Activated naive CD4-positive, alpha-beta T cell treated with anti-CD3 and anti-CD28 coated beads, Interleukin-2, amount 50 U/mL, for 72 hours (primary cell): ENCODE data around the gene KIAA1671. TPM values are rescaled to one million over a fixed set of nuclear protein-coding genes. Genes with fewer than 3 reads are reported as not detected.

Experiments
- ATAC-seq, 2 donors: fragments of 150-1000 bp; cut with Tn5 transposase; 2 replicates each; pipeline ENCODE4 v1.10.0; 2021; ENCODE audit warnings: mild to moderate bottlenecking in 2 of 2, moderate library complexity in 2 of 2
- DNase-seq, 2 donors: peaks; one replicate each; pipeline ENCODE4 v3.0.0; 2021 to 2022; ENCODE audit warnings: low spot score in 2 of 2
- H3K27ac Mint-ChIP-seq, 2 donors: one replicate each; pipeline ENCODE4 v1.8.0; 2022; ENCODE audit warnings: mild to moderate bottlenecking in 2 of 2, mixed read lengths in 2 of 2
- H3K36me3 Mint-ChIP-seq, 2 donors: one replicate each; pipeline ENCODE4 v1.8.0; 2022; ENCODE audit warnings: mixed read lengths in 2 of 2
- H3K9me3 Mint-ChIP-seq, 2 donors: one replicate each; pipeline ENCODE4 v1.8.0; 2022; ENCODE audit warnings: mixed read lengths in 2 of 2
- total RNA-seq, 2 donors: library from RNA; stranded (reverse); gene quantifications; one replicate each; pipeline ENCODE4 v1.2.3, GENCODE V29; 2022

KIAA1671 gene
- total RNA-seq, 2 donors from 2014 or later, result 2.0 to 22.0 TPM

DNA sequence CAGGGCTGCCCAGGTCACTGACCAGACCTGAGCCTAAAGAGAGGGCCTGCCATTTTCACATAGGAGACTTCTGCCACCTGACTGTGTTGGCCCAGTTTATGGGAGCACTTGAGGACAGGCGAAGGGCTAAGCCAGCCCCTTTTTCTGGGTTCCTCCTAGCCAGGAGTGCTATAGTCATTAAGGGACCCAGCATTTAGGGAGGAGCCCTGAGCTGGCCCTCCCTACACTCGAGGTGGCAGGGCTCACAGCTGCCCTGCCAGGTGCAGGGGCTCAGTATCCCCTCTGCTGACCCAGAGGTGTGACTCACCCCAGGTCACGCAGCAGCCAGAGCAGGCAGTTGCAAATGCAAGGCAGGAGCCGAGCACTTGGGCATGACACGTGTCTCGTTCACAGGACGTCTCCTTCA lies 160.8 kb downstream of the KIAA1671 start:
- H3K36me3 Mint-ChIP-seq, result peaks cover 0 to 9% of the 10 kb centered on the region in 2 donors
- ATAC-seq, result no peak

DNA sequence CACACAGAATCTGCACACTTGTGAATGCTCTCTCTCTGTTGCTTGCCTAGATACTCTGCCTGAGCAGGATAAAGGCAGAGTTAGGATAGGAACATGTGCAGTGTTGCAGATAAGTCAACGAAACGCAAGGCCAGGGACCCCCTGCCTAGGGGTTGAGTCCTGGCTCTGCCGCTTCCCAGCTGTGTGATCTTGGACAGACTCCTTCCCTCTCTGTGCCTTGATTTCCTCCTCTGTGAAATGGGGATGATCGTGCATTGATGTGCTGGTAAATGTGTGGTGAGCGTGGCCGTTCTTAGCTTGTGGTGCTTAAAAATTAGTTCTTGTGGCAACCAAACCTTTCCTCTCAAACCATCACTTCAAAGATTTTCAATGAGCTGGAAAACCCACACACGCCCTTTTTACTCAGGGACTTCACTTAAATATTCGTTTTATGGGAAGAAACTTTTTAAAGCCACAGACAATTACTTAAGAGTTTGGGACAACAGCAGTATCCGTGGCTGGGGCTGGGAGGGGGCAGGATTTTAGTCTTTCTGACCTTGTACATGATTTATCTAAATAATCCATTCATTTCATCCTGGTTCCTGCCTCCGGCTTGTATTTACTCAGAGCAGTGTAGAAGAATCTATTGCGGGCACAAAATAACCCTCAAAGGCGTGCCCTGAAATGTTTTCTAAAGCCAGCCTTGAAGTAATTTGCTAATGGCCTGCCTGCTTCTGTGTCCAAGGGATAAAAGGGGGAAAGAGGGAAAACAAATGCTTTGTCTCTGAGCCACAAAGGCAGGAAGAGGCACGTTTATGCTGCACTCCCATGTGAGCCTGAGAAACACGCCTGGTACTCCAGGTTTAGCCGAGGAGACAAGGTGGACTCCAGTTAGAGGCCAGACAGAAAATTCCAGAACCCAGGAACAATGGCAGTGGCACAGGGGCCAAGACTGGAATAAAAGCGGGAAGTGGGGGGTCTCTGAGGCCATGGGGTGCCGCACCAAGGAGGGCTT lies 162.2 kb downstream of the KIAA1671 start:
- no peak for ATAC-seq
- no peaks in the 10 kb centered on the region for H3K9me3 Mint-ChIP-seq
- peaks cover 0 to 16% of the 10 kb centered on the region in 2 donors for H3K36me3 Mint-ChIP-seq
- peak overlapping the region in 1 of 2 donors; percentile 49 for H3K27ac Mint-ChIP-seq
- no peak for DNase-seq

More for the DNA sequence above, 160.8 kb downstream of the KIAA1671 start:
- Mint-ChIP-seq H3K9me3 (no peaks in the 10 kb centered on the region), H3K27ac (peak overlapping the region in 1 of 2 donors; percentile 8)
- no peak for DNase-seq

DNA sequence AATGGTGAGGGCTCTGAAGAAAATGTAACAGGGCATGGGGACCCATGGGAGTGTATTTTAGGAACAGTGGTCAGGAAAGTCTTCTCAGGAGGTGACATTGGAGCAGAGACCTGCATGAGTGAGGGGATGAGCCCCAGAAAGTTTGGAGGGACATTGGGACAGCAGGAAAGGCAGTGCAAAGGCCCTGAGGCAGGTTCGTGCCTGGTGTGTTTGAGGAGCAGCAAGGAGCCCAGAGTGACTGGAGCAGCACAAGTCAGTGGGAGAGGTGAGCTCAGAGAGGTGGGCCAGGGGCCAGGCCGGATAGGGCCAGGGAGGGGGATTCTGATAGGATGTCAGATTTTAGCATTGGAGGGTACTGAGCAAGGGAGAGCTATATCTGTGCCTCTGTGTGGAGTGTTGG lies 167.1 kb downstream of the KIAA1671 start:
- ATAC-seq (no peak), DNase-seq (no peak)
- H3K36me3 Mint-ChIP-seq, result peaks cover 0 to 22% of the 10 kb centered on the region in 2 donors
- peak overlapping the region in 1 of 2 donors; percentile 81 for H3K27ac Mint-ChIP-seq
- no peaks in the 10 kb centered on the region for H3K9me3 Mint-ChIP-seq

DNA sequence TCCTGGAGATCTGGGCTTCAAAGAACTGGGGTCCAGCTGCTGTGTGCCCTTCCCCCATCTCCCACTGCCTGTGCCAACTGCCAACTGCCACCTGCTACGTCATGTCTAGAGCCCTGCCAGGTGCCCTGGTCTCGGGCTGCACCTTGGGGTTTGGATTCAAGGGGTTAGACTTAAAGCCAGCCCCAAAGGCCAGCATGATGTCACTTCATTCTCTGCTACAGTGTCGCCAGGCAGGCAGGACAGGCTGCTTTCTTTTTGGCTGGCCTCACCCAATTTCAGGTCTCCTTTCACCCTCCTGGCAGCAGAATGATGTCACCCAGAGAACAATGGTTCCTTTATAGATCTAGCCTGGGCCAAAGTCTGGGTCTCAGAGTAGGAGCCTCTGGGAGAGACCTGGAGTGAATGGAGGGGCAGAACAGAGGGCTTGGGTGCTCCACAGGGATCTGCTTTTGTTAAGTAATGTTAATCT lies 167.6 kb downstream of the KIAA1671 start:
- ATAC-seq (no peak), DNase-seq (no peak)
- Mint-ChIP-seq H3K27ac (peak overlapping the region in 1 of 2 donors; percentile 38), H3K9me3 (no peaks in the 10 kb centered on the region), H3K36me3 (peaks cover 0 to 22% of the 10 kb centered on the region in 2 donors)

DNA sequence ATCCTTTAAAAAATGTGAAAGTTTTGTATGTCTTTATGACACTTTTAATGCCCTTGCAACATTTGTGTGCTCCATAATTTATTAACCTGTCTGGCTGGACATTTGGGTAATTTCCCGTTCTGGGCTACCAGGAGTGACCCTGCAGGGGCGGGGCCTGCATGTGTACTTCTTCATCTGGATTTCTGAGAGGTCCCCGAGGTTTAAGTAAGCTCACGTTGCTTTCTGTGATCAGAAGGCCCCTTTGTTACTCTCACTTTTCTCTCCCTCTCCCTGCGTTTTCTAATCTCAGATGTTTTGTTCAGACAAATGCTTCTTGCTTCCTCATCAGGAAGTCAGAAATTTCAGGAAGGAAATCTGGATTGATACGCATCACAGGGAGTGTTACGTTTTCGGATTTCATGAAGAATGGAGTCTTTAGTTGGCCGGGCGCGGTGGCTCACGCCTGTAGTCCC lies 168.3 kb downstream of the KIAA1671 start:
- DNase-seq, result no peak
- Mint-ChIP-seq H3K27ac (peak overlapping the region in 1 of 2 donors; percentile 32), H3K36me3 (peaks cover 0 to 22% of the 10 kb centered on the region in 2 donors), H3K9me3 (no peaks in the 10 kb centered on the region)
- ATAC-seq, result no peak

DNA sequence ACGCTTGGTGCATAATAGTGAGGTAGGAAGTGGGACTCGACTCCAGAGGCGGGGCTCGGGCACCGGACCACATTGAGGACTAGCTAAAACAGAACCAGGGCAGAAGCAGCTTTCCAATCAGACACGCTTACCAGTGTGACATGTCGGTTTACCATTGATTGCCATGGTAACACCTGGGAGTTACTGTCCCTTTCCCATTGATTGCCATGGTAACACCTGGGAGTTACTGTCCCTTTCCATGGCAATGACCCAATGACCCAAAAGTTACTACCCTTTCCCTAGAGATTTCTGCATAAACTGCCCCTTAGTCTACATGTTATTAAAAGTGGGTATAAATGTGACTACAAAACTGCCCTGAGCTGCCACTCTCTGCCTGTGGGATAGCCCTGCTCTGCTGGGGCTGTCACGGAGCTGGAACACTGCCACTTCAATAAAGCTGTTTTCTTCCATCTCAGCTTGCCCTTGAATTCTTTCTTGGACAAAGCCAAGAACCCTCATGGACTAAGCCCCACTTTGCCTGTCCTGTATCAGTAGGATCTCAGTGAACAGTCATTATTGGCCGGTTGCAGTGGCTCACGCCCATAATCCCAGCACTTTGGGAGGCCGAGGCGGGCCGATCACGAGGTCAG lies 169.7 kb downstream of the KIAA1671 start:
- ATAC-seq, result no peak
- Mint-ChIP-seq H3K9me3 (no peaks in the 10 kb centered on the region), H3K27ac (no peak overlapping the region), H3K36me3 (peaks cover 0 to 22% of the 10 kb centered on the region in 2 donors)
- DNase-seq, result no peak

DNA sequence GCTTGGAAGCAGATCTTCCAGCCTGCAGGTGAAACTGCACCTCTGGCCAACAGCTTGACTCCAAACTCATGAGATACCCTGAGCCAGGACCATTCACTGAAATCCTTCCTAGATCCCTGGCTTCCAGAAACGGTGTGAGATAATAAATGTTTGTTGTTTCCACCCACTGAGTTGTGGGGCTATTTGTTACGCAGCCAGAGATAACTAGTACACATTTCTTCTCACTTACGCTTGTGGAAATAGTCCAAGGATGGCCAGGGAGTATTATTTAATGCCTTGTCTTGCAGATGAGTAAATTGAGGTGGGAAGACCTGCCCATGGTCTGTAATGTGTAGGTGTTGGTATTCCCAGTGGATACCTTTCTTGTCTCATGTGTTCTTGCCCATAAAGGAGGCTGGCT lies 171.2 kb downstream of the KIAA1671 start:
- Mint-ChIP-seq H3K36me3 (peaks cover 0 to 10% of the 10 kb centered on the region in 2 donors), H3K27ac (no peak overlapping the region), H3K9me3 (no peaks in the 10 kb centered on the region)
- DNase-seq (no peak), ATAC-seq (no peak)

DNA sequence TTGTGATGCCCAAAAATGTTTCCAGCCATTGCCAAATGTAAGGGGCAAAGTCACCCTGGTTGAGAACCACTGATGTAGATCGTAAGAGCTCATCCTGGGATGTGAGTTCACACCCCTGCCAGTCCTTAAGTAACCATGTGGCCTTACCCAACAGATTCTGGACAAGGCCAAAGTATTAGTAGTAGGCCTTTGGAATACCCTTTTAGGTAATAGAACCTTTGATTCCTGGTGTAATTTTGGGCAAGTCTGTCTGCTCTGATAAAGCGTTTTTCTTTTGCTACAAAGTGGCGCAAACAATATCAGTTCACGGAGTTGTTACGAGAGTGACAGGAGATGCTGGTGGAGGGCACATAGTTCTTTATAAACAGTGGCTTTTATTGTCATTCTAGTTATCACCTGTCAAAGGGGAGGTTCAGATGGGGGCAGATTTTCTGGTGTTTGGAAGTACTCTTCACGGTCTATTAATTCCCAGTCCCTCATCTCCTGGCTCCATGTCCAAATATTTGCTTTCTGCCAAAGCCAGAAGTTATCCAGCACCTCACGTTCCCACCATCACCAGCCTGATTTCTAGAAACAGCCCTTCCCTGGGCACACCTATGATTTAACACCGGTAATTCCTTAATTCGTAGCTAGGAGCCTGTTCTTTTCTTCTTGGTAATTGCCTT lies 173.3 kb downstream of the KIAA1671 start:
- DNase-seq (no peak), ATAC-seq (no peak)
- Mint-ChIP-seq H3K36me3 (peaks cover 0 to 6% of the 10 kb centered on the region in 2 donors), H3K27ac (no peak overlapping the region), H3K9me3 (no peaks in the 10 kb centered on the region)

DNA sequence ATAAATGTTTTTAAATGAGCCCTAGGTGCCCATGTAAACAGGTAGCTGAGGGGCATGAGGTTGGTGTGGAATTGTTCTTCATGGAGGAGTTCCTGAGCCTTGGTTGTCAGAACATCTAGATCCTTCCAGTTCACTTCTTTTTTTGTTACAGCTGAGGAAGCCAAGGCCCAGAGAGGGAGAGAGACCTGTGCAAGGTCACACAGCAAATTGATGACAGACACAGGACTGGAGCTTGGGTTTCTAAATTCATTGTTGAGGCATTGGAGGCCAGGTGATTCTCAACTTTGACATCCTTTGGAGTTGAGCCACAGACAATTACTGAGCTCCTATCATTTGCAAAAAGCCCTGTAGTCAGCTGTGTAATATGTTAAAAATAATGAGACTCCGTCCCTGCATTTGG lies 174.0 kb downstream of the KIAA1671 start:
- Mint-ChIP-seq H3K36me3 (peaks cover 0 to 6% of the 10 kb centered on the region in 2 donors), H3K9me3 (no peaks in the 10 kb centered on the region), H3K27ac (no peak overlapping the region)
- DNase-seq, result no peak
- ATAC-seq, result no peak

DNA sequence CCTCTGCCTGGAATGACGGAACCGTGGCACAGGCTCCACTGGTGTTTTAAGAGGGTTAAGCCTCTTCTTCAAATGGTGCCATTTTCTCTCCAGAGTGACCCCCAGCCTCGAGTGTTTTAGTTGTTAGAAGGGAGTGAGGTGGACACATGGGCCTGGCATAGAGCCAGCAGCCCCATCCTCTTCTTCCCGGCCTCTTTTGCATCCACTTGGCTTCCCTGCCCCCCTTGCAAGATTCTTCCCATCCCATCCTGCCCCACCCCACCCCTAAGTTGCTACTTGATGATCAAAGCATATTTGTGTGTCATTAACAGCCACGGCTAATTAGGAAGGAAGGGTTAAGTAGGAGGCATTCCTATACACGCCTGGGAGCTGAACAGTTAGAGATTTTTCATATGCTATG lies 174.8 kb downstream of the KIAA1671 start:
- peaks cover 0 to 4% of the 10 kb centered on the region in 2 donors for H3K36me3 Mint-ChIP-seq
- no peak for ATAC-seq
- no peak overlapping the region for H3K27ac Mint-ChIP-seq
- H3K9me3 Mint-ChIP-seq, result no peaks in the 10 kb centered on the region
- no peak for DNase-seq

DNA sequence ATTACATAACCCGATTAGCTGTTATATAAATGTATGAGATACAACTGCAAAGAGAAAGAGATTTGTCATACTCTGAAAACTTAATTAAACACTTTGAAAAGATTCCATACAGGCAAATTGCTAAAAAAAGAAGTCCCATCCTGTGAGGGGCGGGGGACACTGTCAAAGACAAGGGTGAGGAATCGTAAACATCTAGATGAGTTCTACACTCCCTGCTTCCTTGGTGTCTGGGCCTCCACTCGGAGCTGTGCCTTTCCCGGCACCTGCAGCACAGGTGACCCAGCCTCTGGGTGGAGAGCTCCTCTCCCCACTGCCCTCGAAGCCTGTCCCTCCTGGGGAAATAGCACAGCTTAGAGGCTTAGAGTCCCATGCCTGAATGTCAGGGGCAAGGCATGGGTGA lies 177.9 kb downstream of the KIAA1671 start:
- ATAC-seq, result no peak
- DNase-seq, result no peak
- Mint-ChIP-seq H3K27ac (no peak overlapping the region), H3K9me3 (no peaks in the 10 kb centered on the region), H3K36me3 (no peaks in the 10 kb centered on the region)

DNA sequence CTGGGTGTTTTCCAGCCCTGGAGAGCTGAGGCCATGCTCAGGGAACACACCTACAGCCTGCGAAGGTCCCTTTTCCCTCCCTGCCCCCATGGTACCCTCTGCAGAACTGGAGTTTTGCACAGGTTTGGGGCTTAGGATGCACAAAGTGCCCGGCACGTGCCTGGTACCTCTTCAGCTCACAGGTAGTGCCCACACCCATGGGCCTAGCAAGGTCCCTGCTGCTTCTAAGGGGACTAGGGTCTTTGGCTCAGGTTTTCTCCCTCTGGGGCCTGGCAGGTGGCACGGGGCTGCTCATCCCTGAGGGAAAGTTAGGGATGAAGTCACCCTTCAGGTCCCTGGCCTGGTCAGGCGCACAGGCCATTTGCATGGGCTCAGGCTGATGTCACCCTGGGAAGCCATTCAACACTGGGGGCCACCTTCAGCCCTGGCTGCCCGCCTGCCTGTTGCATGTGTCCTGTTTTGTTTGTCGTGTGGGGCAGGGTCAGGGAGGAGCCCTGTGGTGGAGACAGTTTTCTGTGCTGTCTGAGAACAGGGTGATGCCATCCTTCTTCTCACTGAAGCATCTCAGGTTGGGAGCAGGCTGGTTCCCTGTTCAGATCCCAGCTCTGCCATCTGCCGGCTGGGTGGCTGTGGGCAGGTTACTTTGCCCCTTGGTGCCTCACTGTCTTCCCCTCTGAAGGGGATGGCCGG lies 178.8 kb downstream of the KIAA1671 start:
- Mint-ChIP-seq H3K9me3 (no peaks in the 10 kb centered on the region), H3K27ac (no peak overlapping the region), H3K36me3 (peaks cover 0 to 4% of the 10 kb centered on the region in 2 donors)
- ATAC-seq (no peak), DNase-seq (no peak)

DNA sequence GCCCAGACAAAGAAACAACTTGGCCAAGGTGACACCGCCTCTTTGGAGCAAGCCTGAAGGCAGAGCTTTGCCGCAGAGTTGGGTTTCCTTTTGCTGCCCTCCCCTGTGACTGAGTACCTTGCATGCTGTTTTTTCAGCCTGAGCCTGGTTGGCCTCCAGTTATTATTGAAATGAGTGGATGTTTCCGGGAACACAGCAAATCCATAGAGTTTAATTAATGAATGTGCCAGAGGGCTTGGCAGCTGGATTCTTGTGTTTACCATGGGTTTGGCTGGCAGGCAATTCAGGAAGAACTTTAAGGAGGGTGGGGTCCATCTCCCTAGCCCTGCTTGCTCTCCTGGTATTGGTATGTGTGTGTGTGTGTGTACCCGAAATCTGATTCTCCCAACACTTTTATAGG lies 181.5 kb downstream of the KIAA1671 start:
- H3K36me3 Mint-ChIP-seq, result peaks cover 0 to 21% of the 10 kb centered on the region in 2 donors
- peak overlapping the region in 1 of 2 donors; percentile 59 for H3K27ac Mint-ChIP-seq
- peaks cover 0 to 6% of the 10 kb centered on the region in 2 donors for H3K9me3 Mint-ChIP-seq
- ATAC-seq (no peak), DNase-seq (no peak)

DNA sequence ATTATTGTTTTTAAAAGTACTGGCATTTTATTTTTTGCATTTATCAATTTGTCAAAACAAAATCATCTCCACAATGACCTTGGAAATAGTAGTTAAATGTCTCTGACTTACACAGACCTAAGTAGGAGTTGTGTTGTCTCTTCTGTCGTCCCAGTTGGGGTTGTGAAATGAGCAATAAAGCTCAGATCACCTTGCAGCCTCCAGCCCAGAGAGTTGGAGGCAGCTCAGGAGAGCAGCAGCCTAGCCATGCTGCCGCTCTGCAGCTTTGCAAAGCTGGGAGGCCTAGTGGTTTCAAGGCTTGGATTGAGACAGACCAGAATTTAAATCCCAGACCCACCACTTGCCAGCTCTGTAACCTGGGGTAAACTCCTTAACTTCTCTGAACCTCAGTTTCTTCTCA lies 181.9 kb downstream of the KIAA1671 start:
- DNase-seq (no peak), ATAC-seq (no peak)
- H3K9me3 Mint-ChIP-seq, result peaks cover 0 to 6% of the 10 kb centered on the region in 2 donors
- peaks cover 0 to 21% of the 10 kb centered on the region in 2 donors for H3K36me3 Mint-ChIP-seq
- H3K27ac Mint-ChIP-seq, result peak overlapping the region in 1 of 2 donors; percentile 59

DNA sequence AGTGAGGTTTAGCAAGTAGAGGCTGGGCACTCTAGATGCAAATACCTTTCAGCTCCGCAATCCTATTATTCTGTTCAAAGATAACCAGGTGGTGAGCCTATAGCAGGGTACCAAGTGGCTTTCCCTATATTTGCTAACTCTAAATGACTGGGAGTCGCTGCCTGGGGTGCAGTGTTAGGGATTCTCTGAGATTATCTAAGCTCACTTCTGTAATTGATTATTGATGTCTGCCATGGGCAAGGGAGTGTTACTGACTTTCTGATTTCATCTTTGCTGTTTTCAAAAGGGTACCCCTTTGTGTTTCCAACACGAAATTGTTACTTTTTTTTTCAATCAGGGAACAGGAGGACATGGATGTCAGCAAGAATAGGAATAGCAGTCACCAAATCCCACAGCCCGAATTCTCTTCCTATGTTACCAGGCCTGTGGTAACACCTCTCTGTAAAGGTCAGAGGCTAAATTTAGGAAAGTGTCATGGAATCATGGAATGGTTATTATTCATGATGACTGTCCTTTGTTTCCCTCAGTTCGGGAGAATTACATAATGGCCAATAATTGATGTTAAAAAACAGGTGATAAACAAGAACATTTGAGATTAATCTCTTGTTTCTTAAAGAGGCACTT lies 184.5 kb downstream of the KIAA1671 start:
- Mint-ChIP-seq H3K9me3 (peaks cover 0 to 6% of the 10 kb centered on the region in 2 donors), H3K27ac (no peak overlapping the region), H3K36me3 (peaks cover 0 to 21% of the 10 kb centered on the region in 2 donors)
- no peak for ATAC-seq
- no peak for DNase-seq
